ENCODE results near the gene FAM107B.

FAM107B gene

GRCh38 chr10:14696821-14697220, 77.9 kb downstream of the FAM107B start (continued):
- TF ChIP-seq, protein P1, sequence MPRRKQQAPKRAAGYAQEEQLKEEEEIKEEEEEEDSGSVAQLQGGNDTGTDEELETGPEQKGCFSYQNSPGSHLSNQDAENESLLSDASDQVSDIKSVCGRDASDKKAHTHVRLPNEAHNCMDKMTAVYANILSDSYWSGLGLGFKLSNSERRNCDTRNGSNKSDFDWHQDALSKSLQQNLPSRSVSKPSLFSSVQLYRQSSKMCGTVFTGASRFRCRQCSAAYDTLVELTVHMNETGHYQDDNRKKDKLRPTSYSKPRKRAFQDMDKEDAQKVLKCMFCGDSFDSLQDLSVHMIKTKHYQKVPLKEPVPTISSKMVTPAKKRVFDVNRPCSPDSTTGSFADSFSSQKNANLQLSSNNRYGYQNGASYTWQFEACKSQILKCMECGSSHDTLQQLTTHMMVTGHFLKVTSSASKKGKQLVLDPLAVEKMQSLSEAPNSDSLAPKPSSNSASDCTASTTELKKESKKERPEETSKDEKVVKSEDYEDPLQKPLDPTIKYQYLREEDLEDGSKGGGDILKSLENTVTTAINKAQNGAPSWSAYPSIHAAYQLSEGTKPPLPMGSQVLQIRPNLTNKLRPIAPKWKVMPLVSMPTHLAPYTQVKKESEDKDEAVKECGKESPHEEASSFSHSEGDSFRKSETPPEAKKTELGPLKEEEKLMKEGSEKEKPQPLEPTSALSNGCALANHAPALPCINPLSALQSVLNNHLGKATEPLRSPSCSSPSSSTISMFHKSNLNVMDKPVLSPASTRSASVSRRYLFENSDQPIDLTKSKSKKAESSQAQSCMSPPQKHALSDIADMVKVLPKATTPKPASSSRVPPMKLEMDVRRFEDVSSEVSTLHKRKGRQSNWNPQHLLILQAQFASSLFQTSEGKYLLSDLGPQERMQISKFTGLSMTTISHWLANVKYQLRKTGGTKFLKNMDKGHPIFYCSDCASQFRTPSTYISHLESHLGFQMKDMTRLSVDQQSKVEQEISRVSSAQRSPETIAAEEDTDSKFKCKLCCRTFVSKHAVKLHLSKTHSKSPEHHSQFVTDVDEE (CRISPR knock-in tag; IDR thresholded peaks at IDR 0.05): no peak
- TF ChIP-seq TCF4 (CRISPR knock-in tag; IDR thresholded peaks at IDR 0.05; ENCODE audit: borderline replicate concordance) (no peak), CSDC2 (CRISPR knock-in tag; IDR thresholded peaks at IDR 0.05) (no peak), ZNF565 (CRISPR knock-in tag; conservative IDR thresholded peaks at IDR 0.05; ENCODE audit: low read depth) (no peak)

DNA sequence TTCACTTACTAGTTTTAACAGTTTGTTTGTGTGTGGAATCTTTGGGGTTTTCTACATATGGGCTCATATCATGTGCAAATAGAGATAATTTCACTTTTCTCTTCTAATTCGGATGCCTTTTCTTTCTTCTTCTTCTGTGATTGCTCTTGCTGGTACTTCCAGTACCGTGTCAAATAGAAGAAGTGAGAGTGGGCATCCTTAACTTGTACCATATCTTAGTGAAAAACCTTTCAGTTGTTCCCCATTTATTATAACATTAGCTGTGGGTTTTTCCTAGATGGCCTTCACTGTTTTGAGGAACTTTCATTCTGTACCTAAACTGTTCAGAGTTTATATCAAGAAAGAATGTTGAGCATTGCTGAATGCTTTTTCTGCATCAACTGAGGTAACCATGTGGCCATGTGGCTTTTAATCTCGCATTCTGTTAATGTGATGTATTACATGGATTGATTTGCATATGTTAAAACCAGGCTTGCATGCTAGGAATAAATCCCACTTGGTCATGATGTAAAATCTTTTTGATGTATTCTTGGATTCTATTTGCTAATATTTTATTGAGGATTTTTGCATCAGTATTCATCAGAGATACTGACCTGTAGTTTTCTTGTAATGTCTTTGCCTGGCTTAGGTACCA, 78.7 kb downstream of the FAM107B start:
- no peak for TF ChIP-seq TOX (CRISPR knock-in tag; IDR thresholded peaks at IDR 0.05; ENCODE audit: borderline replicate concordance)
- no peak for TF ChIP-seq BACH2 (CRISPR knock-in tag; IDR thresholded peaks at IDR 0.05; ENCODE audit: borderline replicate concordance)
- no peak for TF ChIP-seq ZNF70 (CRISPR knock-in tag; IDR thresholded peaks at IDR 0.05)
- ATAC-seq: no peak

DNA sequence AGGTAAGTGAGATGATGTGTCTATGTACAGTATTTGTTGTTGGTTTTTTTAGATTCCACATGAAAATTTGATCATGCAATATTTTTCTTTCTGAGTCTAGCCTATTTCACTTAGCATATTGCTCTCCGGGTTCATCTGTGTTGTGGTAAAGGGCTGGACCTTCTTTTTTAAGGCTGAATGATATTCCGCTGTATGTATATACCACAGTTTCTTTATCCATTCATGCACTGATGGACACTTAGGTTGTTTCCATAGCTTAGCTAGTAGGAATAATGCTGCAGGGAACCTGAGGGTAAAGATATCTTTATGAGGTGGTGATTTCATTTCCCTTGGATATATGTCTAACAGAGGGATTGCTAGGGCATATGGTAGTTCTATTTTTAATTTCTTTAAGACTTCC, 80.8 kb downstream of the FAM107B start:
- TF ChIP-seq POU6F1 (CRISPR knock-in tag; IDR thresholded peaks at IDR 0.05; ENCODE audit: borderline replicate concordance, low read depth): no peak
- no peak for TF ChIP-seq ISL1 (CRISPR knock-in tag; IDR thresholded peaks at IDR 0.05)
- TF ChIP-seq CSRNP3 (CRISPR knock-in tag; IDR thresholded peaks at IDR 0.05): no peak
- TF ChIP-seq TOX (CRISPR knock-in tag; IDR thresholded peaks at IDR 0.05; ENCODE audit: borderline replicate concordance): no peak
- no peak for TF ChIP-seq ZNF8 (CRISPR knock-in tag; IDR thresholded peaks at IDR 0.05)
- no peak for TF ChIP-seq SNAI2 (CRISPR knock-in tag; IDR thresholded peaks at IDR 0.05)
- no peak for TF ChIP-seq ESRRG (CRISPR knock-in tag; IDR thresholded peaks at IDR 0.05)
- TF ChIP-seq ZFP30 (CRISPR knock-in tag; IDR thresholded peaks at IDR 0.05): no peak
- no peak for TF ChIP-seq ZFP3 (CRISPR knock-in tag; IDR thresholded peaks at IDR 0.05)
- no peak for TF ChIP-seq GLIS3 (CRISPR knock-in tag; IDR thresholded peaks at IDR 0.05)
- TF ChIP-seq PPARA (CRISPR knock-in tag; IDR thresholded peaks at IDR 0.05; ENCODE audit: borderline replicate concordance): no peak
- ATAC-seq: no peak

GRCh38 chr10:14692344-14693076, 82.2 kb downstream of the FAM107B start:
- ATAC-seq: no peak
- TF ChIP-seq CSDC2 (CRISPR knock-in tag; IDR thresholded peaks at IDR 0.05) (no peak), ZNF70 (CRISPR knock-in tag; IDR thresholded peaks at IDR 0.05) (no peak), TOX (CRISPR knock-in tag; IDR thresholded peaks at IDR 0.05; ENCODE audit: borderline replicate concordance) (no peak), ESRRG (CRISPR knock-in tag; IDR thresholded peaks at IDR 0.05) (no peak), PATZ1 (CRISPR knock-in tag; IDR thresholded peaks at IDR 0.05; ENCODE audit: borderline replicate concordance) (no peak), SNAI2 (CRISPR knock-in tag; IDR thresholded peaks at IDR 0.05) (no peak), ZC3H10 (CRISPR knock-in tag; IDR thresholded peaks at IDR 0.05) (no peak), POU6F1 (CRISPR knock-in tag; IDR thresholded peaks at IDR 0.05; ENCODE audit: borderline replicate concordance, low read depth) (no peak), ZFP3 (CRISPR knock-in tag; IDR thresholded peaks at IDR 0.05) (no peak), TCF4 (CRISPR knock-in tag; IDR thresholded peaks at IDR 0.05; ENCODE audit: borderline replicate concordance) (no peak), ARNTL (CRISPR knock-in tag; IDR thresholded peaks at IDR 0.05; ENCODE audit: borderline replicate concordance, low read depth) (no peak), GLIS3 (CRISPR knock-in tag; IDR thresholded peaks at IDR 0.05) (no peak)
- TF ChIP-seq, protein P2, sequence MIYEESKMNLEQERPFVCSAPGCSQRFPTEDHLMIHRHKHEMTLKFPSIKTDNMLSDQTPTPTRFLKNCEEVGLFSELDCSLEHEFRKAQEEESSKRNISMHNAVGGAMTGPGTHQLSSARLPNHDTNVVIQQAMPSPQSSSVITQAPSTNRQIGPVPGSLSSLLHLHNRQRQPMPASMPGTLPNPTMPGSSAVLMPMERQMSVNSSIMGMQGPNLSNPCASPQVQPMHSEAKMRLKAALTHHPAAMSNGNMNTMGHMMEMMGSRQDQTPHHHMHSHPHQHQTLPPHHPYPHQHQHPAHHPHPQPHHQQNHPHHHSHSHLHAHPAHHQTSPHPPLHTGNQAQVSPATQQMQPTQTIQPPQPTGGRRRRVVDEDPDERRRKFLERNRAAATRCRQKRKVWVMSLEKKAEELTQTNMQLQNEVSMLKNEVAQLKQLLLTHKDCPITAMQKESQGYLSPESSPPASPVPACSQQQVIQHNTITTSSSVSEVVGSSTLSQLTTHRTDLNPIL (CRISPR knock-in tag; IDR thresholded peaks at IDR 0.05; ENCODE audit: low read depth): no peak

Measured in SK-N-SH treated with all-trans-retinoic acid at 6 μM for 48 hours (cell line).